IMR-90 (cell line): ENCODE results near the gene AAMDC.
"Not testable (repeated sequence)": the region's sequence is repeated elsewhere in the genome, so short reads cannot be mapped to it uniquely, and the experiment has no call there.

Source experiments
- CEBPB ChIP-seq: IDR thresholded peaks from 2 replicates; pipeline ENCODE4 v1.6.1; 2012; ENCODE audit warnings: low read depth, low read length, improper control_type of control experiment
- CHD1 ChIP-seq: IDR thresholded peaks from 2 replicates; pipeline ENCODE4 v1.6.1; 2012; ENCODE audit warnings: low read depth, low read length, improper control_type of control experiment
- FOS ChIP-seq: fragments of 150-350 bp; IDR thresholded peaks from 2 replicates; pipeline ENCODE4 v1.6.1; 2016; ENCODE audit warnings: low read depth, low read length
- MAFK ChIP-seq: IDR thresholded peaks from 2 replicates; pipeline ENCODE4 v1.6.1; 2012; ENCODE audit warnings: low read depth, low read length, improper control_type of control experiment
- MXI1 ChIP-seq: IDR thresholded peaks from 2 replicates; pipeline ENCODE4 v1.6.1; 2012; ENCODE audit warnings: low read depth, mild to moderate bottlenecking, low read length, moderate library complexity, borderline replicate concordance
- POLR2A ChIP-seq: IDR thresholded peaks from 2 replicates; pipeline ENCODE4 v1.6.1; 2012; ENCODE audit warnings: mild to moderate bottlenecking, low read depth, low read length
- RAD21 ChIP-seq: IDR thresholded peaks from 2 replicates; pipeline ENCODE4 v1.6.1; 2012; ENCODE audit warnings: low read length, improper control_type of control experiment
- RFX5 ChIP-seq: IDR thresholded peaks from 2 replicates; pipeline ENCODE4 v1.8.0; 2012; ENCODE audit warnings: low read depth, mild to moderate bottlenecking, low read length, moderate library complexity
- SMC3 ChIP-seq: fragments of 150-350 bp; IDR thresholded peaks from 2 replicates; pipeline ENCODE4 v1.6.1; 2016; ENCODE audit warnings: low read depth, mild to moderate bottlenecking, antibody characterized with exemption, low read length, moderate library complexity
- USF2 ChIP-seq: fragments of 150-350 bp; IDR thresholded peaks from 2 replicates; pipeline ENCODE4 v1.6.1; 2017; ENCODE audit warnings: mild to moderate bottlenecking, antibody characterized with exemption, low read length, low read depth
- TF ChIP-seq, protein P1 (sequence below): conservative IDR thresholded peaks from 2 replicates; pipeline ENCODE4 v1.5.1; 2012; ENCODE audit warnings: mild to moderate bottlenecking, low read depth, low read length, improper control_type of control experiment

- TF ChIP-seq, protein P1, sequence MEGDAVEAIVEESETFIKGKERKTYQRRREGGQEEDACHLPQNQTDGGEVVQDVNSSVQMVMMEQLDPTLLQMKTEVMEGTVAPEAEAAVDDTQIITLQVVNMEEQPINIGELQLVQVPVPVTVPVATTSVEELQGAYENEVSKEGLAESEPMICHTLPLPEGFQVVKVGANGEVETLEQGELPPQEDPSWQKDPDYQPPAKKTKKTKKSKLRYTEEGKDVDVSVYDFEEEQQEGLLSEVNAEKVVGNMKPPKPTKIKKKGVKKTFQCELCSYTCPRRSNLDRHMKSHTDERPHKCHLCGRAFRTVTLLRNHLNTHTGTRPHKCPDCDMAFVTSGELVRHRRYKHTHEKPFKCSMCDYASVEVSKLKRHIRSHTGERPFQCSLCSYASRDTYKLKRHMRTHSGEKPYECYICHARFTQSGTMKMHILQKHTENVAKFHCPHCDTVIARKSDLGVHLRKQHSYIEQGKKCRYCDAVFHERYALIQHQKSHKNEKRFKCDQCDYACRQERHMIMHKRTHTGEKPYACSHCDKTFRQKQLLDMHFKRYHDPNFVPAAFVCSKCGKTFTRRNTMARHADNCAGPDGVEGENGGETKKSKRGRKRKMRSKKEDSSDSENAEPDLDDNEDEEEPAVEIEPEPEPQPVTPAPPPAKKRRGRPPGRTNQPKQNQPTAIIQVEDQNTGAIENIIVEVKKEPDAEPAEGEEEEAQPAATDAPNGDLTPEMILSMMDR, result not testable (repeated sequence)
- not testable (repeated sequence) for TF ChIP-seq MAFK, POLR2A, CHD1, USF2, FOS, MXI1, CEBPB, RAD21, SMC3, RFX5
Observed at GRCh38 chr11:77917713-77918112, 96.8 kb downstream of the AAMDC start.
